Thyroid gland (tissue), 4 donors: Measurements from ENCODE around the gene HSPA6.

Experiments
- POLR2A ChIP-seq, 2 donors: fragments of 450-650 bp; IDR thresholded peaks; one replicate each; pipeline ENCODE4 v1.6.1; 2017; ENCODE audit warnings: antibody characterized with exemption in 2 of 2, mild to moderate bottlenecking in 2 of 2, moderate library complexity in 1 of 2
- TF ChIP-seq, protein P1 (sequence below), 6 experiments: fragments of 200-600 bp in 3 of 6; fragments of 450-650 bp in 3 of 6; sonication (generic) in 3 of 6; IDR thresholded peaks; one replicate each; pipeline ENCODE4 v1.5.1; 2016 to 2019; ENCODE audit warnings: antibody characterized with exemption in 6 of 6, mild to moderate bottlenecking in 2 of 6, inconsistent platforms in 1 of 6, moderate library complexity in 1 of 6

DNA sequence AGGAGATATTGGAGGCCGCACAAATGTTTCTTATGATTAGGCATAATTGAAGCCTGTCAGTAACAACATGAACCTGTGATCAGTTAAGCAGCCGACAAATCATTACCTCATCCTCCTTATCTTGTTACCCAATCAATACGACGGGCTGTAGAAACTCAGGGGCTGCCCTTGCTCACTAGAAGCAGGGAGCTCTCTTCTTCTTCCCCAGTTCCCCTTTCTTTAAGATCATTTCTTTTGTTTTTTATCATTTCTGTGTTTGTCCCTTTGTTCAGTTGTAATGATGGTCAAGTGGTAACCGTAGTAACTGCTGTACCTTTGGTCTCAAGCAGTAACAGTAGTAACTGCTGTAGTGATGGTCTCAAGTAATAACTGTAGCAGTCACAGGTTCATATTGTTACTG, 32.9 kb upstream of the HSPA6 start:
- TF ChIP-seq, protein P1, sequence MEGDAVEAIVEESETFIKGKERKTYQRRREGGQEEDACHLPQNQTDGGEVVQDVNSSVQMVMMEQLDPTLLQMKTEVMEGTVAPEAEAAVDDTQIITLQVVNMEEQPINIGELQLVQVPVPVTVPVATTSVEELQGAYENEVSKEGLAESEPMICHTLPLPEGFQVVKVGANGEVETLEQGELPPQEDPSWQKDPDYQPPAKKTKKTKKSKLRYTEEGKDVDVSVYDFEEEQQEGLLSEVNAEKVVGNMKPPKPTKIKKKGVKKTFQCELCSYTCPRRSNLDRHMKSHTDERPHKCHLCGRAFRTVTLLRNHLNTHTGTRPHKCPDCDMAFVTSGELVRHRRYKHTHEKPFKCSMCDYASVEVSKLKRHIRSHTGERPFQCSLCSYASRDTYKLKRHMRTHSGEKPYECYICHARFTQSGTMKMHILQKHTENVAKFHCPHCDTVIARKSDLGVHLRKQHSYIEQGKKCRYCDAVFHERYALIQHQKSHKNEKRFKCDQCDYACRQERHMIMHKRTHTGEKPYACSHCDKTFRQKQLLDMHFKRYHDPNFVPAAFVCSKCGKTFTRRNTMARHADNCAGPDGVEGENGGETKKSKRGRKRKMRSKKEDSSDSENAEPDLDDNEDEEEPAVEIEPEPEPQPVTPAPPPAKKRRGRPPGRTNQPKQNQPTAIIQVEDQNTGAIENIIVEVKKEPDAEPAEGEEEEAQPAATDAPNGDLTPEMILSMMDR (IDR thresholded peaks at IDR 0.05), result no peak
- TF ChIP-seq POLR2A (IDR thresholded peaks at IDR 0.05), result no peak
